Heart right ventricle (tissue), 16 donors: ENCODE measurements around the gene ALOX12B. TPM values are rescaled to one million over a fixed set of nuclear protein-coding genes. Genes with fewer than 3 reads are reported as not detected.

Experiments
- ATAC-seq, 8 donors: fragments of 200-7000 bp; cut with Tn5 transposase; one replicate each; pipeline ENCODE4 v1.9.1; 2020; ENCODE audit warnings: mild to moderate bottlenecking in 8 of 8, moderate library complexity in 8 of 8, moderate number of reproducible peaks in 1 of 8
- DNase-seq, 2 donors: peaks; one replicate each; pipeline ENCODE4 v3.0.0-alpha.2; 2020
- H3K27ac ChIP-seq, 10 donors: fragments of 200-600 bp; sonication (generic) in 2 of 10; one replicate each; pipeline versions ENCODE4 v1.5.0 to v1.8.0; 2020 to 2022; ENCODE audit warnings: mild to moderate bottlenecking in 3 of 10
- H3K27me3 ChIP-seq, 7 donors: fragments of 200-600 bp; one replicate each; pipeline ENCODE4 v1.8.0; 2021 to 2022; ENCODE audit warnings: mild to moderate bottlenecking in 2 of 7
- H3K36me3 ChIP-seq, 9 donors: fragments of 200-600 bp; sonication (generic) in 1 of 9; one replicate each; pipeline versions ENCODE4 v1.5.0 to v1.8.0; 2020 to 2022; ENCODE audit warnings: mild to moderate bottlenecking in 2 of 9
- H3K4me1 ChIP-seq, 9 donors: fragments of 200-600 bp; sonication (generic) in 1 of 9; one replicate each; pipeline versions ENCODE4 v1.5.0 to v1.8.0; 2020 to 2022; ENCODE audit warnings: mild to moderate bottlenecking in 4 of 9
- H3K4me3 ChIP-seq, 10 donors: fragments of 200-600 bp; sonication (generic) in 2 of 10; one replicate each; pipeline versions ENCODE4 v1.5.0 to v1.8.0; 2020 to 2022; ENCODE audit warnings: mild to moderate bottlenecking in 7 of 10, moderate library complexity in 2 of 10
- H3K9me3 ChIP-seq, 11 donors: fragments of 200-600 bp in 10 of 11; sonication (generic) in 2 of 11; one replicate each; pipeline versions ENCODE4 v1.5.0 to v1.8.0; 2013 to 2022; ENCODE audit warnings: mild to moderate bottlenecking in 2 of 11, control low read depth in 1 of 11, moderate library complexity in 1 of 11
- CTCF ChIP-seq, 9 donors: fragments of 200-600 bp; sonication (generic) in 2 of 9; IDR thresholded peaks; one replicate each; pipeline versions ENCODE4 v1.5.0 to v1.8.0; 2021 to 2022; ENCODE audit warnings: antibody characterized with exemption in 9 of 9, mild to moderate bottlenecking in 5 of 9, moderate library complexity in 1 of 9
- WGBS, 2 donors: extraction: QIAGEN DNeasy Blood & Tissue Kit; methylation state at CpG; one replicate each; pipeline ENCODE4 v1.1.7; 2013; ENCODE audit warnings: inconsistent platforms in 1 of 2; 5-methylcytosine and 5-hydroxymethylcytosine counted together
- intact Hi-C, 10 donors: fragments of 100-400 bp; cut with DNase I; formaldehyde crosslinking; loops; one replicate each; pipeline versions ENCODE4 v1.11.1 to v1.14.2; 2022
- polyA plus RNA-seq, 2 donors: library from polyadenylated mRNA; stranded (reverse); fragments of 200-250 nt; gene quantifications; one replicate each; pipeline ENCODE4 v1.2.3, GENCODE V29; 2013
- total RNA-seq, 10 donors: library from RNA; stranded (reverse); fragmentation: NEBNext Ultra II Directional in 3 of 10; extraction: Animal tissue kit (Norgen Biotek cat#: 25700) in 3 of 10; gene quantifications; one replicate each; pipeline versions ENCODE4 v1.2.1 to v1.2.4, GENCODE V29; 2021 to 2023
- donor health status: Arrhythmogenic right ventricular cardiomyopathy.
- donor health status: ischemic (EF 13 %, LVEDD 7.1; RV severe dilation, severe dysfunction).
- donor health status: healthy with polysubstance abuse.
- donor health status: DM: no; HTN: yes; CAD: no.
- donor health status: DM: no; HTN: no; CAD: no.
- donor health status: ischemic (EF 25% LVEDD 6.9; RV normal size, moderate dysfunction).
- donor health status: ischemic (EF 25% LVEDD 5.7; RV mildly dilated, moderate dysfunction).
- donor health status: healthy.
- donor health status: DM: yes; HTN: yes; CAD: no.
- donor health status: Ischemic cardiomyopathy.
- donor health status: ischemic (EF 35%, LVEDD 5.7; RV mildly dilated, moderate dysfunction).
- donor health status: nonischemic (EF 11% LVEDD 7.7; RV severe dilation, severe dysfunction).
- donor health status: DM: yes; HTN: yes; CAD: no.
- donor health status: PGD.
- donor health status: ischemic (EF 29% LVEDD 5.4; RV normal size, mild dysfunction).
- donor health status: nonischemic (EF 23%, LVEDD 6.1; RV moderate dilation, normal function).

The ALOX12B gene
- total and polyA plus RNA-seq, 12 donors: not detected

DNA sequence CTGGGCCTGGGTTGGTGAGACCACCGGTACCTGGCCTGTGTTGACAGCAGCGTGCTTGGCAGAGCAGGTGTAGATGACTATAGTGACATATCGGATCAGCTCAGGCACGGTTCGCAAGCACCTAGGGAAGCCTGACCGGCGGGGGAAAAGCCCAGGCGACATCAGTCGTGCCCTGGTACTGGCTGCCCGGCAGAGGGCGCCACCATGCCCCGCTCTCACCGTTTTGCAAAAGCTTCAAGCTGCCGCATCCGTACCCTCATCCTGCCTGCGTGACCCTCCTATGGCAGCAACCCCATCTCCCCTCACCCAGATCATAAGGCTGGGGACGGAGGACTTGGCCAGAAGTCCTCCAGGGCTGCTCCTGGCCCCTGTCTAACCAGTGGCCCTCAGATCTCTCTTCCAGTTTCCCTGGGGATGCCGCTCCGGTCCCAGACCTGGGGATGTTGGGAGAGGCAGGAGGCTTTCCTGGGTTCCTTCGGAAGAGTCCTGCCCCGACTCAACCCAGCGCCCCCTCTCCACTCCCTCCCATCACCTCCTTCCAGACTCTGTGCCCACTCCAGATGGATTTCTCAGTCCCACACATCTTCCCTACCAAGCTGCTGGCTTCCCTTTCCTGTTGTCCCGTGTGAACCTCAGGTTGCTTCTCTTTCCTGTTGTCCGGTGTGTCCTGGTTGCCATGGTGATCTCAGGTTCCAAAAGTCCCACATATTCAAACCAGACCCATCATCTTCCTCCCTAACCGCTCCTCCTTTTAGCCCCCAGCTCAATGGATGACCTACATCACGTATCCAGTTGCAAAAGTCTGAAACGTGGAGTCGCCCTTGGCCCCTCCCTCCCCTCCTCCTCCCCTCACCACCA lies 13.7 kb downstream of the ALOX12B start:
- H3K27me3 ChIP-seq: peaks cover 6 to 85% (median 81%) of the 10 kb centered on the region in 7 donors
- H3K4me3 ChIP-seq: peak overlapping the region in 4 of 10 donors; percentile 24 to 30 (median 26)

DNA sequence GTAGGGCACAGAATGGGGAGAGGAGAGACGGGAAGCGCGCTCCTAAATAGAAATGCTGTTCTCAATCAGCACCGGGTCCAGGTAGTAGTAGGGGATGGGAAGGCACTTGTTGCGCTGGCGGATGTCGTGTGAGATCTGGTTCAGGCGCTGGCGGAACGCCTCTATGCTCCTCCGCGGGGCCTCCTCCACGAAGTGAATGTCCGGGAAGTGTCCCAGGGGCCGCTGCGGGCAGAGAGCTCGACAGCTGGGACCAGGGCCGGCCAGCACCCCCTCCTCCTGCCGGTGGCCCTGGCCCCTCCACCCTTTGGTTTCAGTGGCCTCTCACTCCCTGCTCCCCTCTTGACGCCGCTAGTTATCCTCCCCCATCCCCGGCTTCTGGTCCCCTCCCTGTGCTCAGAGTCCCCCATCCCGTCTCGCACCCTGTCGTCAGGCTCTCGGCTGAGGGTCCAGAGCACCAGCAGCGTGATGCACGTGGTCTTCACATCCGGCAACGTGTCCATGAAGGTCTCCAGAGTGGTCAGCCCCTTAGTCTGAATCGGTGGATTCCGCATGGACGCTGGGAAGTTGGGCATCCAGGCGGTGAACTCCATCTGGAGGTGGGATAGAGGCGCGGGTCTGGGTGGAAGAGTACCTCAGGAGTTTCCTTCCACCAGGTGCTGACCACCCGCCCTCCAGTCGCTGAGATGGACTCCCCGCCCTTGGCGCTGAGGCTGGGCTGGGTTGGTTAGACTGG lies 14.6 kb downstream of the ALOX12B start:
- no peak for TF ChIP-seq CTCF (IDR thresholded peaks at IDR 0.05)
- Histone ChIP-seq H3K27me3 (peaks cover 6 to 77% (median 73%) of the 10 kb centered on the region in 7 donors), H3K4me3 (peak overlapping the region in 6 of 10 donors; percentile 8 to 30 (median 17)), H3K27ac (no peak overlapping the region), H3K9me3 (no peaks in the 10 kb centered on the region), H3K36me3 (no peaks in the 10 kb centered on the region), H3K4me1 (peaks cover 0 to 37% (median 19%) of the 10 kb centered on the region in 9 donors)
- peak in 6 of 8 donors; percentile 10 to 50 (median 36) for ATAC-seq
- intact Hi-C loops: loop anchor here in 1 of 10 donors (5.0 kb wide), 1 partner anchor 224 kb away; the partner anchor contains the start of gene SLC25A35
- DNase-seq: no peak
- 2 to 3% methylated on average over 40 of the region's 40 CpGs for WGBS, 2 donors

More for the DNA sequence above, 13.7 kb downstream of the ALOX12B start:
- 4% methylated on average over 28 of the region's 28 CpGs for WGBS, 2 donors
- peak; percentile 62 to 98 (median 89) for TF ChIP-seq CTCF (IDR thresholded peaks at IDR 0.05)
- no peaks in the 10 kb centered on the region for H3K9me3 ChIP-seq
- peaks cover 0 to 31% (median 19%) of the 10 kb centered on the region in 9 donors for H3K4me1 ChIP-seq
- ATAC-seq (peak; percentile 40 to 81 (median 68)), DNase-seq (peak; percentile 43 to 77)
- no peak overlapping the region for H3K27ac ChIP-seq
- intact Hi-C loops: loop anchor here in 1 of 10 donors (5.0 kb wide), 1 partner anchor 223 kb away; the partner anchor contains the start of gene SLC25A35
- no peaks in the 10 kb centered on the region for H3K36me3 ChIP-seq

- Histone ChIP-seq H3K4me3 (peak overlapping the region in 3 of 10 donors; percentile 8 to 30 (median 27)), H3K4me1 (peaks cover 0 to 37% (median 19%) of the 10 kb centered on the region in 9 donors), H3K27ac (no peak overlapping the region), H3K9me3 (no peaks in the 10 kb centered on the region), H3K36me3 (no peaks in the 10 kb centered on the region), H3K27me3 (peaks cover 6 to 74% (median 68%) of the 10 kb centered on the region in 7 donors)
- no peak for TF ChIP-seq CTCF (IDR thresholded peaks at IDR 0.05)
- intact Hi-C loops: loop anchor here in 1 of 10 donors (5.0 kb wide), 1 partner anchor 225 kb away; the partner anchor contains the start of gene SLC25A35
- no peak for DNase-seq
- ATAC-seq: no peak
- WGBS, 2 donors: 10 to 12% methylated on average over 28 of the region's 28 CpGs
Measured at GRCh38 chr17:8072341-8072728, 15.2 kb downstream of the ALOX12B start.

DNA sequence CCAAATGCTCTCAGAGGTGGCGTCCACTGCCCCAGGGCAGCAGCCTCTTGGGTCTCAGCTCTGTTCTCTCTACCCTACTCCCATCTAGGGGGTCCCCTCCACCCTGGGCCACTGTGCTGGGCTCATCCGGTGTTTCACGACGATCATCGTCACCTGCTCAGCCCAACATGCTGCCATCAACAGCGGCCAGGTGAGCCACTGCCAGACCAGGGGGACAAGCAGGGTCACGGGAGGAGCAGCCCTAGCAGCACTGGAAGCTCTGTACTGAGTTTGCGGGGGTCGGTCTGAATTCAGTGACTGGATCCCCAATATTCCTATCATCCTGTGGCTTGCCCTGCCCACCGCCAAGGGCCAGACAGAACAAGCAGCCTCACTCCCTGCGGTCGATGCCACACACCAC lies 16.0 kb downstream of the ALOX12B start:
- DNase-seq (no peak), ATAC-seq (no peak)
- Histone ChIP-seq H3K27ac (no peak overlapping the region), H3K27me3 (peaks cover 6 to 66% (median 60%) of the 10 kb centered on the region in 7 donors), H3K4me1 (peaks cover 0 to 37% (median 19%) of the 10 kb centered on the region in 9 donors), H3K36me3 (no peaks in the 10 kb centered on the region), H3K4me3 (no peak overlapping the region), H3K9me3 (no peaks in the 10 kb centered on the region)
- intact Hi-C loops: loop anchor here in 1 of 10 donors (5.0 kb wide), 1 partner anchor 226 kb away; the partner anchor contains the start of gene SLC25A35
- no peak for TF ChIP-seq CTCF (IDR thresholded peaks at IDR 0.05)
- WGBS, 2 donors: 88 to 94% methylated on average over 12 of the region's 12 CpGs
